ENCODE results near the gene UFL1.

The UFL1 gene

DNA sequence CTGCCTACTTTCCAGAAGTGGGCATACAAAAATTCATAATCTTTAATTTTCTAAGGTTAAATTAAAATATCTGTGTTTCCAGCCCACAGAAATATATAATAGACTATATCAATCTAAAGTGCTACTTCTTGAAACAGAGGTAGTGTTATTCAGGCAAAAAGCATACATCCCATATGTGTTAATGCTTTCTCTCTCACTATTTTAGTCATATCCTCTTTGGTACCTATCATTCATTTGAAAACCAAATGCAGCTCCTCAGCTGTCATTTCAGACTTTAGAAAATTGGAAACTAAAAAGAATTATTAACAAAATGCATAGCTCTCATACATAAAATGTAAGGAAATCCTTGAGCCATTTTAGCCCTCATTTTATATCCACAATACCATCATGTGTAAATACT, 42.2 kb downstream of the UFL1 start:
- H3K4me1 ChIP-seq (ENCODE audit: control insufficient read depth in 2 of 2, insufficient read depth in 2 of 2, low read length in 2 of 2): no peaks in the 10 kb centered on the region

DNA sequence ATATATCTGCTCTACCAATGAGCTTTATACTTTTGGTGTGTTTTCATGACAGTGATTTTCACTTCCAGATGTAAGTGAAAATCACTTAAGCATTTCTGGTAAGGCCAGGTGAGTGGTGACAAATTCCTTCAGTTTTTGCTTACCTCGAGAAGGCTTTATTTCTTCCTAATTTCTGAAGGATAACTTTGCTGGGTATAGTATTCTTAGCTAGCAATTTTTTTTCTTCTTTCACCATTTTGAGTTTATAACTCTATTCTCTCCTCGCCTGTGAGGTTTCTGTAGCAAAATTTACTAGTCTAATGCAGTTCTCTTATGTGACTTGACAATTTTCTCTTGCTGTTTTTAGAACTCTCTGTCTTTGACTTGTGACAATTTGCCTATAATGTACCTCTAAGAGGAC, 48.4 kb downstream of the UFL1 start:
- H3K9ac ChIP-seq (ENCODE audit: low read depth in 1 of 2, low read length in 2 of 2): no peak overlapping the region
- H3K27me3 ChIP-seq (ENCODE audit: control insufficient read depth in 2 of 2, insufficient read depth in 2 of 2, low read length in 2 of 2): no peaks in the 10 kb centered on the region
- H3K4me3 ChIP-seq (ENCODE audit: low read length in 2 of 2): no peak overlapping the region
- no peaks in the 10 kb centered on the region for H3K36me3 ChIP-seq (ENCODE audit: control insufficient read depth in 2 of 2, insufficient read depth in 2 of 2, low read length in 2 of 2)
- no peaks in the 10 kb centered on the region for H3K4me1 ChIP-seq (ENCODE audit: control insufficient read depth in 2 of 2, insufficient read depth in 2 of 2, low read length in 2 of 2)
- peaks cover 0 to 3% of the 10 kb centered on the region in 2 donors for H3K9me3 ChIP-seq (ENCODE audit: control insufficient read depth in 2 of 2, low read length in 2 of 2)
- no peak overlapping the region for H3K27ac ChIP-seq (ENCODE audit: low read depth in 2 of 2, low read length in 2 of 2)

More for the DNA sequence above, 42.2 kb downstream of the UFL1 start:
- Histone ChIP-seq H3K4me3 (ENCODE audit: low read length in 2 of 2) (no peak overlapping the region), H3K27ac (ENCODE audit: low read depth in 2 of 2, low read length in 2 of 2) (no peak overlapping the region), H3K36me3 (ENCODE audit: control insufficient read depth in 2 of 2, insufficient read depth in 2 of 2, low read length in 2 of 2) (no peaks in the 10 kb centered on the region), H3K9me3 (ENCODE audit: control insufficient read depth in 2 of 2, low read length in 2 of 2) (no peaks in the 10 kb centered on the region), H3K27me3 (ENCODE audit: control insufficient read depth in 2 of 2, insufficient read depth in 2 of 2, low read length in 2 of 2) (no peaks in the 10 kb centered on the region), H3K9ac (ENCODE audit: low read depth in 1 of 2, low read length in 2 of 2) (no peak overlapping the region)

DNA sequence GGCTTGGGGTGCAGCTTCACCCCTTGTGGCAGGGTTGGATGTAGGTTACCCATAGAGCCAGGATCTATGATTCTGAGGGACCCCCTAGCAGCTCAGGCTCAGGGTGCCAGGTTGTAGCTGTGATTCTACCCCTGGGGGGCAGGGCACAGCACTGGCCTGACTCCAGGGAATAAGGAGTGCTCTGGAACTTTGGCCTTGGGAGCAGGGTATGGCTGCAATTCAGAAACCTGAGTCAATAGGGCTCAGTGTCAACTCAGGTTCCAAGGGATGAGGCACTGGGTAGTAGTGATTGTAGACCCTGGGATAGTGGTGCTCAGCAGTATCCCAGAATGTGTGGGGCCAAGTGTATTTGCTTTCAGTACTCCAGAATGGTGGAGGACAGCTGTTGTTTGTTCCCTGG, 49.9 kb downstream of the UFL1 start:
- Histone ChIP-seq H3K27me3 (ENCODE audit: control insufficient read depth in 2 of 2, insufficient read depth in 2 of 2, low read length in 2 of 2) (no peaks in the 10 kb centered on the region), H3K27ac (ENCODE audit: low read depth in 2 of 2, low read length in 2 of 2) (no peak overlapping the region), H3K4me1 (ENCODE audit: control insufficient read depth in 2 of 2, insufficient read depth in 2 of 2, low read length in 2 of 2) (no peaks in the 10 kb centered on the region)

DNA sequence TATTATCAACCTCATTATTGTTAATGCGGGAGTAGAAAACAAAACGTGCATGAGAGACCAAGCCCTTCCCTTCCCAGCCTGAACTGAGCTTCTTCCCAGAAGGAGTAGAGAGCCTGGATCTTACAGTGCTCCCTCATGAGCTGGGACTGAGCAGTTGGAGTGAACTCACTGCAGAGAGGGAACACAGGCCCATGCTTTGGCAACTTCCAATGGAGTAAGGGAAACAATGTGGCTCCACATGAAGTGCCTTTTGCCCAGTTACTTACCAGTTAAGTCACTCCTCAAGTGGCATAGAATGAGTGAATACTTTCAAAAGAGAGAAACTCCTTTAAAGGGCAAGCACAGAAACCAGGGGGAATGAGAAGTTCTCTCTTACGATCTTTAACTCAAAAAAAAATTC, 53.8 kb downstream of the UFL1 start:
- H3K9me3 ChIP-seq (ENCODE audit: control insufficient read depth in 2 of 2, low read length in 2 of 2): peaks cover 0 to 3% of the 10 kb centered on the region in 2 donors
- H3K27ac ChIP-seq (ENCODE audit: low read depth in 2 of 2, low read length in 2 of 2): no peak overlapping the region
- no peak overlapping the region for H3K9ac ChIP-seq (ENCODE audit: low read depth in 1 of 2, low read length in 2 of 2)
- no peaks in the 10 kb centered on the region for H3K4me1 ChIP-seq (ENCODE audit: control insufficient read depth in 2 of 2, insufficient read depth in 2 of 2, low read length in 2 of 2)
- H3K36me3 ChIP-seq (ENCODE audit: control insufficient read depth in 2 of 2, insufficient read depth in 2 of 2, low read length in 2 of 2): no peaks in the 10 kb centered on the region
- H3K27me3 ChIP-seq (ENCODE audit: control insufficient read depth in 2 of 2, insufficient read depth in 2 of 2, low read length in 2 of 2): no peaks in the 10 kb centered on the region
- H3K4me3 ChIP-seq (ENCODE audit: low read length in 2 of 2): no peak overlapping the region

More for the DNA sequence above, 49.9 kb downstream of the UFL1 start:
- Histone ChIP-seq H3K36me3 (ENCODE audit: control insufficient read depth in 2 of 2, insufficient read depth in 2 of 2, low read length in 2 of 2) (no peaks in the 10 kb centered on the region), H3K9me3 (ENCODE audit: control insufficient read depth in 2 of 2, low read length in 2 of 2) (peaks cover 0 to 3% of the 10 kb centered on the region in 2 donors), H3K4me3 (ENCODE audit: low read length in 2 of 2) (no peak overlapping the region), H3K9ac (ENCODE audit: low read depth in 1 of 2, low read length in 2 of 2) (no peak overlapping the region)

DNA sequence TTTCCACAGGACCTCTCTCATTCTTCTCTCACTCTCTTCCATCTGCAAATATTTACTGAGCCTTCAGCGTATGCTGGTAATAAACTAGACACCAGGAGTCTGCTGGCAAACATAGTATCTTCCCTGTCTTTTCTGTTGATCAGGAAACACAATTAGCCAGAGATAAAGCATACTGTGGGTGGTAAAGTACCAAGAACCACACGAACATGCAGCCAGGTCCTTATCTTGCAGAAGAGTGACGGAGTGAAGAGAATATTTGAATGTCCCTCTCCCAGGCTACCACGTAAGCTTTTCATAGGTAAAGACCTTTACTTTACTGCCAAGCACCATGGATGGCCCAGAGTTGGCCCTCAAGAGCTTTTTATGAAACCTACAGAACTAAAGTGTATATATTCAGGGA, 54.6 kb downstream of the UFL1 start:
- Histone ChIP-seq H3K9me3 (ENCODE audit: control insufficient read depth in 2 of 2, low read length in 2 of 2) (peaks cover 0 to under 1% of the 10 kb centered on the region in 2 donors), H3K36me3 (ENCODE audit: control insufficient read depth in 2 of 2, insufficient read depth in 2 of 2, low read length in 2 of 2) (no peaks in the 10 kb centered on the region), H3K4me3 (ENCODE audit: low read length in 2 of 2) (no peak overlapping the region), H3K9ac (ENCODE audit: low read depth in 1 of 2, low read length in 2 of 2) (no peak overlapping the region), H3K4me1 (ENCODE audit: control insufficient read depth in 2 of 2, insufficient read depth in 2 of 2, low read length in 2 of 2) (no peaks in the 10 kb centered on the region), H3K27me3 (ENCODE audit: control insufficient read depth in 2 of 2, insufficient read depth in 2 of 2, low read length in 2 of 2) (no peaks in the 10 kb centered on the region), H3K27ac (ENCODE audit: low read depth in 2 of 2, low read length in 2 of 2) (no peak overlapping the region)

DNA sequence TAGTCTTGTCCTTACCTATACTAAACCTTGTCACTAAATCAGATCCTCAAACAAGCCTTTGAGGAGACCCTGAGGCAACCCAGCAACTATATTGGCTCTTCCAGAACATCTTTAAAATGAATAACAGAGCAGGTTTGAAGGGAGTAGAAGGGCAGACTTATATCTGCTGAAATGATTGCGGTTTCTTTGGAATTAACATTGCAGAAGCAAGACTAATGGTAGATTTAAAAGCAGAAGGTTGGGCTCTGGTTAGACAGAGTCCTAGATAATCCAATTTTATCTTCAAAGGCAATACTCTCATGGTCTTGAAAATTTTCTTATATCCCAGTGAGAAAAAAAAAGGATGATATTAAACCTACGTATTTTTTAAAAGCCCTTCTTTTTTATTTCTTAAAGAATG, 60.4 kb downstream of the UFL1 start:
- Histone ChIP-seq H3K27ac (ENCODE audit: low read depth in 2 of 2, low read length in 2 of 2) (no peak overlapping the region), H3K4me3 (ENCODE audit: low read length in 2 of 2) (no peak overlapping the region), H3K36me3 (ENCODE audit: control insufficient read depth in 2 of 2, insufficient read depth in 2 of 2, low read length in 2 of 2) (no peaks in the 10 kb centered on the region), H3K9ac (ENCODE audit: low read depth in 1 of 2, low read length in 2 of 2) (no peak overlapping the region), H3K9me3 (ENCODE audit: control insufficient read depth in 2 of 2, low read length in 2 of 2) (no peaks in the 10 kb centered on the region), H3K27me3 (ENCODE audit: control insufficient read depth in 2 of 2, insufficient read depth in 2 of 2, low read length in 2 of 2) (no peaks in the 10 kb centered on the region), H3K4me1 (ENCODE audit: control insufficient read depth in 2 of 2, insufficient read depth in 2 of 2, low read length in 2 of 2) (no peaks in the 10 kb centered on the region)

DNA sequence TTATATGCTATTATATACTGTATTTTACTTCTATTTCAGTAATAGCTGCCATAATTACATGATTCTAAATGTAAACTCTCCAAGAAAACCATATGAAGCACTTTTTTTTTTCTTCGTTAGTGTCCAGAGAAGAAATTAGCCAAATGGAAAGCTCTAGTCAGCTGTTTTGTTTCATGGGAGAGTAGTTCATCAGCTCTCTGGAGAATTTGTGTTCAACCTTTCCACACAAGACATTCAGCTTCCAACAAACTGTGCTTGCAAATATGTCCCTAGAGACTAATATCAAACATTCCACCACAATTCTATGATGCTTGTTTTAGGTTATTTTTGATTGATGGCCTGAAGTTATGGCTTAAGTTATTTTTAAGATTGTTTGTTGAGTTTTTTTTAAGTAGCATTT, 60.8 kb downstream of the UFL1 start:
- Histone ChIP-seq H3K27me3 (ENCODE audit: control insufficient read depth in 2 of 2, insufficient read depth in 2 of 2, low read length in 2 of 2) (no peaks in the 10 kb centered on the region), H3K9me3 (ENCODE audit: control insufficient read depth in 2 of 2, low read length in 2 of 2) (no peaks in the 10 kb centered on the region), H3K27ac (ENCODE audit: low read depth in 2 of 2, low read length in 2 of 2) (no peak overlapping the region), H3K4me1 (ENCODE audit: control insufficient read depth in 2 of 2, insufficient read depth in 2 of 2, low read length in 2 of 2) (no peaks in the 10 kb centered on the region), H3K9ac (ENCODE audit: low read depth in 1 of 2, low read length in 2 of 2) (no peak overlapping the region), H3K4me3 (ENCODE audit: low read length in 2 of 2) (no peak overlapping the region), H3K36me3 (ENCODE audit: control insufficient read depth in 2 of 2, insufficient read depth in 2 of 2, low read length in 2 of 2) (no peaks in the 10 kb centered on the region)

DNA sequence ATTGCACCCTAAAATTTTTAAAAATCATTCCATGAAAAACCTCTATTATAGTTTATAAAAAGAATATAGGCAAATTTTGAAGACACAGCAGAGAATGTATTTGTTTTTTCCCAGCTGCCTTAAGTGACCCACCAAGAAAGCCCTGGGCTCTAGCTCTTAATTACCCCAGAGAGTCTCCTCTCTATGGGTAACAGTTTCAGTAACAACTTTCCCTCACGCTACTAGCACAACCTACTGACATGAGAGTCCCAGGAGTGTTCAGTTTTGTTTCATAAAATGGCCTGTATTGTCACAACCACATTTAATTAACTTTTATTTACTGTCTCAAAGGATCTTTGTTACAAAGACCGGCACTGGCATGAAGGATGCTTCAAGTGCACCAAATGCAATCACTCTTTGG, 82.8 kb downstream of the UFL1 start:
- Histone ChIP-seq H3K9ac (ENCODE audit: low read depth in 1 of 2, low read length in 2 of 2) (no peak overlapping the region), H3K4me1 (ENCODE audit: control insufficient read depth in 2 of 2, insufficient read depth in 2 of 2, low read length in 2 of 2) (no peaks in the 10 kb centered on the region), H3K27me3 (ENCODE audit: control insufficient read depth in 2 of 2, insufficient read depth in 2 of 2, low read length in 2 of 2) (no peaks in the 10 kb centered on the region), H3K4me3 (ENCODE audit: low read length in 2 of 2) (no peak overlapping the region), H3K36me3 (ENCODE audit: control insufficient read depth in 2 of 2, insufficient read depth in 2 of 2, low read length in 2 of 2) (no peaks in the 10 kb centered on the region), H3K9me3 (ENCODE audit: control insufficient read depth in 2 of 2, low read length in 2 of 2) (no peaks in the 10 kb centered on the region), H3K27ac (ENCODE audit: low read depth in 2 of 2, low read length in 2 of 2) (no peak overlapping the region)
